ENCODE measurements around the gene GMDS.

Gene GMDS

GRCh38 chr6:2038092-2038491, 207.3 kb downstream of the GMDS start:
- no peak for DNase-seq (ENCODE audit: extremely low read depth, insufficient read length)
- Histone ChIP-seq H3K27me3 (replicated peaks; ENCODE audit: control insufficient read depth, insufficient read depth, low read length) (no peaks in the 10 kb centered on the region), H3K4me3 (replicated peaks; ENCODE audit: low read depth, low read length) (no peak overlapping the region), H3K36me3 (ENCODE audit: control insufficient read depth, insufficient read depth, low read length) (no peaks in the 10 kb centered on the region)
- no peak for TF ChIP-seq CTCF (IDR thresholded peaks at IDR 0.05; ENCODE audit: insufficient read depth, low read length, poor library complexity, severe bottlenecking)

- H3K27me3 ChIP-seq (replicated peaks; ENCODE audit: control insufficient read depth, insufficient read depth, low read length) = no peaks in the 10 kb centered on the region
- H3K36me3 ChIP-seq (ENCODE audit: control insufficient read depth, insufficient read depth, low read length) = no peaks in the 10 kb centered on the region
- TF ChIP-seq CTCF (IDR thresholded peaks at IDR 0.05; ENCODE audit: insufficient read depth, low read length, poor library complexity, severe bottlenecking) = no peak
- no peak overlapping the region for H3K4me3 ChIP-seq (replicated peaks; ENCODE audit: low read depth, low read length)
- DNase-seq (ENCODE audit: extremely low read depth, insufficient read length) = no peak
Observed at GRCh38 chr6:2037237-2037926, 208.0 kb downstream of the GMDS start.

- no peak for DNase-seq (ENCODE audit: extremely low read depth, insufficient read length)
- Histone ChIP-seq H3K4me3 (replicated peaks; ENCODE audit: low read depth, low read length) (no peak overlapping the region), H3K27me3 (replicated peaks; ENCODE audit: control insufficient read depth, insufficient read depth, low read length) (no peaks in the 10 kb centered on the region), H3K36me3 (ENCODE audit: control insufficient read depth, insufficient read depth, low read length) (no peaks in the 10 kb centered on the region)
- TF ChIP-seq CTCF (IDR thresholded peaks at IDR 0.05; ENCODE audit: insufficient read depth, low read length, poor library complexity, severe bottlenecking) = no peak
Observed at GRCh38 chr6:2036710-2037023, 208.7 kb downstream of the GMDS start.

GRCh38 chr6:2035826-2036709, 209.3 kb downstream of the GMDS start:
- DNase-seq (ENCODE audit: extremely low read depth, insufficient read length) = no peak
- Histone ChIP-seq H3K36me3 (ENCODE audit: control insufficient read depth, insufficient read depth, low read length) (no peaks in the 10 kb centered on the region), H3K27me3 (replicated peaks; ENCODE audit: control insufficient read depth, insufficient read depth, low read length) (no peaks in the 10 kb centered on the region), H3K4me3 (replicated peaks; ENCODE audit: low read depth, low read length) (no peak overlapping the region)
- TF ChIP-seq CTCF (IDR thresholded peaks at IDR 0.05; ENCODE audit: insufficient read depth, low read length, poor library complexity, severe bottlenecking) = no peak

- Histone ChIP-seq H3K27me3 (replicated peaks; ENCODE audit: control insufficient read depth, insufficient read depth, low read length) (no peaks in the 10 kb centered on the region), H3K36me3 (ENCODE audit: control insufficient read depth, insufficient read depth, low read length) (no peaks in the 10 kb centered on the region), H3K4me3 (replicated peaks; ENCODE audit: low read depth, low read length) (no peak overlapping the region)
- no peak for TF ChIP-seq CTCF (IDR thresholded peaks at IDR 0.05; ENCODE audit: insufficient read depth, low read length, poor library complexity, severe bottlenecking)
- DNase-seq (ENCODE audit: extremely low read depth, insufficient read length) = no peak
Observed at GRCh38 chr6:2035046-2035445, 210.4 kb downstream of the GMDS start.
